Activated T-cell treated with anti-CD3 and anti-CD28 coated beads for 1 hour (primary cell): ENCODE measurements around the gene DAB1.

Source experiments
- DNase-seq: peaks from one replicate; pipeline ENCODE4 v3.0.0-alpha.2; 2020; ENCODE audit warnings: low read depth

Gene DAB1

GRCh38 chr1:57019236-57019839 lies 404.5 kb downstream of the DAB1 start:
- DNase-seq, result no peak

- no peak for DNase-seq
Observed at GRCh38 chr1:57018119-57018518, 405.7 kb downstream of the DAB1 start.

- DNase-seq, result no peak
Observed at GRCh38 chr1:57017717-57018116, 406.1 kb downstream of the DAB1 start.

- no peak for DNase-seq
Observed at GRCh38 chr1:57017200-57017599, 406.7 kb downstream of the DAB1 start.

- no peak for DNase-seq
Observed at GRCh38 chr1:57015071-57015470, 408.8 kb downstream of the DAB1 start.

GRCh38 chr1:57013522-57013921 lies 410.3 kb downstream of the DAB1 start:
- DNase-seq, result no peak

- DNase-seq, result no peak
Observed at GRCh38 chr1:57012315-57012714, 411.5 kb downstream of the DAB1 start.

- no peak for DNase-seq
Observed at GRCh38 chr1:57010511-57010910, 413.3 kb downstream of the DAB1 start.

- DNase-seq, result no peak
Observed at GRCh38 chr1:57007948-57008347, 415.9 kb downstream of the DAB1 start.

GRCh38 chr1:57007472-57007871 lies 416.4 kb downstream of the DAB1 start:
- DNase-seq, result no peak

GRCh38 chr1:57003398-57004139 lies 420.3 kb downstream of the DAB1 start:
- no peak for DNase-seq

- DNase-seq, result no peak
Observed at GRCh38 chr1:56995414-56996100, 428.3 kb downstream of the DAB1 start.

- DNase-seq, result no peak
Observed at GRCh38 chr1:56993475-56993874, 430.4 kb downstream of the DAB1 start.

GRCh38 chr1:56992318-56993125 lies 431.3 kb downstream of the DAB1 start:
- DNase-seq, result no peak

GRCh38 chr1:56991576-56991975 lies 432.3 kb downstream of the DAB1 start:
- no peak for DNase-seq

- no peak for DNase-seq
Observed at GRCh38 chr1:56986397-56986796, 437.5 kb downstream of the DAB1 start.

- DNase-seq, result no peak
Observed at GRCh38 chr1:56985857-56986256, 438.0 kb downstream of the DAB1 start.

GRCh38 chr1:56983484-56983883 lies 440.4 kb downstream of the DAB1 start:
- DNase-seq, result no peak

GRCh38 chr1:56979986-56980755 lies 443.7 kb downstream of the DAB1 start:
- DNase-seq, result no peak

GRCh38 chr1:56978819-56979218 lies 445.0 kb downstream of the DAB1 start:
- DNase-seq, result no peak

GRCh38 chr1:56977910-56978309 lies 445.9 kb downstream of the DAB1 start:
- no peak for DNase-seq

- no peak for DNase-seq
Observed at GRCh38 chr1:56975446-56975845, 448.4 kb downstream of the DAB1 start.
